GM18526 (cell line): ENCODE measurements around the gene BRD4.

Experiments used
- POLR2A ChIP-seq: IDR thresholded peaks from 3 replicates; pipeline ENCODE4 v1.6.1; 2011; ENCODE audit not compliant: insufficient read length; ENCODE audit errors: extremely low read depth

BRD4 gene

GRCh38 chr19:15222738-15223648, 109.3 kb downstream of the BRD4 start:
- no peak for TF ChIP-seq POLR2A

GRCh38 chr19:15220833-15221232, 111.5 kb downstream of the BRD4 start:
- TF ChIP-seq POLR2A = no peak

- no peak for TF ChIP-seq POLR2A
These were observed 113.8 kb downstream of the BRD4 start for GRCh38 chr19:15218501-15218900.

GRCh38 chr19:15216363-15216762, 116.0 kb downstream of the BRD4 start:
- no peak for TF ChIP-seq POLR2A

GRCh38 chr19:15213715-15214381, 118.5 kb downstream of the BRD4 start:
- TF ChIP-seq POLR2A = no peak

- TF ChIP-seq POLR2A = no peak
These were observed 119.6 kb downstream of the BRD4 start for GRCh38 chr19:15212711-15213110.

- TF ChIP-seq POLR2A = no peak
These were observed 122.0 kb downstream of the BRD4 start for GRCh38 chr19:15210323-15210781.

- no peak for TF ChIP-seq POLR2A
These were observed 130.8 kb downstream of the BRD4 start for GRCh38 chr19:15201374-15202023.

GRCh38 chr19:15200553-15201364, 131.6 kb downstream of the BRD4 start, which contains the start of gene NOTCH3:
NOTCH3 (minus strand) TSS chr19:15200995; CDS start chr19:15200905, 90 bp downstream.
- no peak for TF ChIP-seq POLR2A

GRCh38 chr19:15199661-15200552, 132.4 kb downstream of the BRD4 start:
- no peak for TF ChIP-seq POLR2A

- TF ChIP-seq POLR2A = no peak
These were observed 133.2 kb downstream of the BRD4 start for GRCh38 chr19:15198951-15199660.

- no peak for TF ChIP-seq POLR2A
These were observed 134.4 kb downstream of the BRD4 start for GRCh38 chr19:15197942-15198341.

- TF ChIP-seq POLR2A = no peak
These were observed 134.9 kb downstream of the BRD4 start for GRCh38 chr19:15197275-15197941.
